Measurements from ENCODE around the gene RXFP4. TPM values are rescaled to one million over a fixed set of nuclear protein-coding genes. Genes with fewer than 3 reads are reported as not detected.

RXFP4 gene
- polyA plus RNA-seq, 3 donors: 0.08 TPM; not detected in 2

DNA sequence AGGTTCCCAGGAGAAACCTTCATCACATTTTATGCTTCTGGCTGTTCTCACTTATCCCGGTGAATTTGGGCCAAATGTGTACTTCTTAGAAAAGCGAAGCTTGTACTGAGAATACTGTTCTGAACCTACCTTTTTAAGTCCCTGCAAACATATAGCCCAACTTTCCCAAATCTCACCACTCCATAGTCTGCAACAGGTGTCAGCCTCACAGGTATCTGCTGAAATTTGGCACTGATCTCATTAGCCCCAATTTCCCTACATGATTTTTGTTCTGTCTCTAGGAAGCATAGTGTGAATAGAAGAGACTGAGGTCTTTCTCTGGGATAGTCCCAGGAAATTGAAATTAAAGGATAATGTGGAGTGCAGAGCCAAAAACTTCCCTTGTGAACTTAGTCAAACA, 41.8 kb upstream of the RXFP4 start:
- Histone ChIP-seq H3K9ac (ENCODE audit: insufficient read depth, low read length, poor library complexity, severe bottlenecking) (no peak overlapping the region), H3K4me2 (replicated peaks; ENCODE audit: extremely low read depth, low read length, poor library complexity, severe bottlenecking) (no peak overlapping the region), H3K27me3 (ENCODE audit: control insufficient read depth in 2 of 2, insufficient read depth in 2 of 2, low read length in 2 of 2) (no peaks in the 10 kb centered on the region), H3K79me2 (ENCODE audit: insufficient read depth, low read length) (peaks cover 8% of the 10 kb centered on the region), H4K20me1 (ENCODE audit: insufficient read depth, low read length) (peaks cover 66% of the 10 kb centered on the region), H2AFZ (ENCODE audit: insufficient read depth, low read depth, low read length, poor library complexity, severe bottlenecking) (no peak overlapping the region), H3K4me1 (ENCODE audit: control insufficient read depth in 1 of 2, insufficient read depth in 2 of 2, low read length in 2 of 2) (no peaks in the 10 kb centered on the region), H3K27ac (ENCODE audit: low read depth in 1 of 2, low read length in 2 of 2) (no peak overlapping the region), H3K4me3 (replicated peaks in 1 of 3; ENCODE audit: low read depth in 2 of 3, low read length in 3 of 3) (no peak overlapping the region), H3K9me3 (replicated peaks in 1 of 2; ENCODE audit: control insufficient read depth in 1 of 2, insufficient read depth in 1 of 2, low read length in 2 of 2) (no peaks in the 10 kb centered on the region), H3K36me3 (replicated peaks in 1 of 2; ENCODE audit: control insufficient read depth in 1 of 2, insufficient read depth in 2 of 2, low read length in 2 of 2) (peaks cover 73 to 83% of the 10 kb centered on the region in 2 donors)
- no peak for DNase-seq
- TF ChIP-seq, protein P1, sequence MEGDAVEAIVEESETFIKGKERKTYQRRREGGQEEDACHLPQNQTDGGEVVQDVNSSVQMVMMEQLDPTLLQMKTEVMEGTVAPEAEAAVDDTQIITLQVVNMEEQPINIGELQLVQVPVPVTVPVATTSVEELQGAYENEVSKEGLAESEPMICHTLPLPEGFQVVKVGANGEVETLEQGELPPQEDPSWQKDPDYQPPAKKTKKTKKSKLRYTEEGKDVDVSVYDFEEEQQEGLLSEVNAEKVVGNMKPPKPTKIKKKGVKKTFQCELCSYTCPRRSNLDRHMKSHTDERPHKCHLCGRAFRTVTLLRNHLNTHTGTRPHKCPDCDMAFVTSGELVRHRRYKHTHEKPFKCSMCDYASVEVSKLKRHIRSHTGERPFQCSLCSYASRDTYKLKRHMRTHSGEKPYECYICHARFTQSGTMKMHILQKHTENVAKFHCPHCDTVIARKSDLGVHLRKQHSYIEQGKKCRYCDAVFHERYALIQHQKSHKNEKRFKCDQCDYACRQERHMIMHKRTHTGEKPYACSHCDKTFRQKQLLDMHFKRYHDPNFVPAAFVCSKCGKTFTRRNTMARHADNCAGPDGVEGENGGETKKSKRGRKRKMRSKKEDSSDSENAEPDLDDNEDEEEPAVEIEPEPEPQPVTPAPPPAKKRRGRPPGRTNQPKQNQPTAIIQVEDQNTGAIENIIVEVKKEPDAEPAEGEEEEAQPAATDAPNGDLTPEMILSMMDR (IDR thresholded peaks at IDR 0.05): no peak
- intact Hi-C loops (cut with micrococcal nuclease): loop anchor here in 1 of 2 donors (5.0 kb wide), 1 partner anchor 37 kb away; no protein-coding TSS in a partner anchor
- H3K27ac Mint-ChIP-seq: peak overlapping the region in 1 of 7 donors; percentile 11
- H3K27me3 Mint-ChIP-seq (ENCODE audit: low read depth in 3 of 3): no peaks in the 10 kb centered on the region
- H3K4me3 Mint-ChIP-seq: no peak overlapping the region
- no peaks in the 10 kb centered on the region for H3K9me3 Mint-ChIP-seq
- no CpG with 5 or more reads among the region's 2 CpGs for WGBS (ENCODE audit: insufficient coverage)
- H3K36me3 Mint-ChIP-seq: peaks cover 67 to 85% of the 10 kb centered on the region in 2 donors
- no peaks in the 10 kb centered on the region for H3K4me1 Mint-ChIP-seq

DNA sequence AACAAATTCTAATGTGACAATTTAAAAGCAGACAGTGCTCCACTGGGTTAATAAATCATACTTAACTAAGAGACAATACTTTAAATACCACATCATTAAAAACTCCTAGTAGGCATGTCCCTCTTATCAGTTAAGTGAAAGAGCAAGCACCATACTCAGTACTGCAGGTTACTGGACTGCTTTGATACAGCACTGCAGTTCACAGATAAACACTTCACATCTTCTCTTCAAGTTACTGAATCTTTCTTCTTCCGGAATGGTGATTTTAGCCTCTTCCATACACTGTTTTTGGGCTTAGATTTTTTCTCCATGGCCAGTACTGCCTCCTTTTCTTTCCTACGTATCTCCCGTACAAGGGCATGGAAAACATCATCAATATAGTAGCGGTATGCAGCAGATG, 41.3 kb upstream of the RXFP4 start:
- H3K27ac Mint-ChIP-seq: no peak overlapping the region
- H3K9me3 Mint-ChIP-seq: no peaks in the 10 kb centered on the region
- TF ChIP-seq, protein P1 (IDR thresholded peaks at IDR 0.05): no peak
- Histone ChIP-seq H3K4me1 (ENCODE audit: control insufficient read depth in 1 of 2, insufficient read depth in 2 of 2, low read length in 2 of 2) (no peaks in the 10 kb centered on the region), H3K27ac (ENCODE audit: low read depth in 1 of 2, low read length in 2 of 2) (no peak overlapping the region), H2AFZ (ENCODE audit: insufficient read depth, low read depth, low read length, poor library complexity, severe bottlenecking) (no peak overlapping the region), H3K4me3 (replicated peaks in 1 of 3; ENCODE audit: low read depth in 2 of 3, low read length in 3 of 3) (no peak overlapping the region), H3K27me3 (ENCODE audit: control insufficient read depth in 2 of 2, insufficient read depth in 2 of 2, low read length in 2 of 2) (no peaks in the 10 kb centered on the region), H3K9me3 (replicated peaks in 1 of 2; ENCODE audit: control insufficient read depth in 1 of 2, insufficient read depth in 1 of 2, low read length in 2 of 2) (no peaks in the 10 kb centered on the region), H3K4me2 (replicated peaks; ENCODE audit: extremely low read depth, low read length, poor library complexity, severe bottlenecking) (no peak overlapping the region), H4K20me1 (ENCODE audit: insufficient read depth, low read length) (peaks cover 71% of the 10 kb centered on the region), H3K36me3 (replicated peaks in 1 of 2; ENCODE audit: control insufficient read depth in 1 of 2, insufficient read depth in 2 of 2, low read length in 2 of 2) (peaks cover 78 to 88% of the 10 kb centered on the region in 2 donors), H3K9ac (ENCODE audit: insufficient read depth, low read length, poor library complexity, severe bottlenecking) (no peak overlapping the region), H3K79me2 (ENCODE audit: insufficient read depth, low read length) (peaks cover 13% of the 10 kb centered on the region)
- no peak for DNase-seq
- no peaks in the 10 kb centered on the region for H3K27me3 Mint-ChIP-seq (ENCODE audit: low read depth in 3 of 3)
- H3K36me3 Mint-ChIP-seq: peaks cover 70 to 90% of the 10 kb centered on the region in 2 donors
- intact Hi-C loops (cut with micrococcal nuclease): no loop called here
- 100% methylated on average over 4 of the region's 4 CpGs for WGBS (ENCODE audit: insufficient coverage)
- H3K4me1 Mint-ChIP-seq: no peaks in the 10 kb centered on the region
- no peak overlapping the region for H3K4me3 Mint-ChIP-seq

All from CD14-positive monocyte (primary cell).